Measurements from ENCODE around the gene MAP4.

MAP4 gene

DNA sequence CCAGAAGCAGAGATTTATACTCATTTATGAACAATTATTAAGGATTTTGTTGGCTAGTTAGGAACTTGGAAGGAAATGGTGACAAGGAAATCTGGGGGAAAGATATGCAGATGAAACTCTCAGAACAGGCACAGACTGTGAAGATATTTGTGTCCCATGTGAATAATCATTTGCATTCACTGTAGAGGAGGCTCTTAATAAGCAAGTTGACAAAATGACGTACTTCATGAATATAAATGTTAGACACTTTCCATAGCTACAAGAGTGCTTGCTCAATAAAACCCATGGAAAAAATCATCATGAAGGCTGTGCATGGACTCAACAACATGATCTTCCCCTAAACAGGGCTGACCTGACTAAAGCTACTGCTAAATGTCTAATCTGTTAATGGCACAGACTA is 59.7 kb downstream of the MAP4 start:
- DNase-seq = no peak

DNA sequence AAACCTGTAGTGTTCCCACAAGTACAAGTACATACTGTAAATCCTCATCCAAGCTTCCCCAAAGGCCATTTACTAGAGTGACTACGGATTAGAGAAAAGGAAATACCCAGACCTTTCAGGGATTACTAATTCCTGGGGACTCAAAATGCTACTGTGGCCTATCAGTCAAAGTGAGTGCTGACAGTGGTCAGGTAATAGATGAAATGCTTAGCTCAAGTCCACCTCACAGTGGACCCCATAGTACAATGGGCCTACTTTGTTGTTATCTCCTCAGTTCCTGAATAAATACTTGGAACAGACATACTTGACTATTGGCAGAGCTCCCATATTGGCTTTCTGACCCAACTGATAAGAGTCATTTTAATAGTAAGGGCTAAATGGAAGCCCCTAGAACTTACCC is 61.6 kb downstream of the MAP4 start:
- DNase-seq = no peak

DNA sequence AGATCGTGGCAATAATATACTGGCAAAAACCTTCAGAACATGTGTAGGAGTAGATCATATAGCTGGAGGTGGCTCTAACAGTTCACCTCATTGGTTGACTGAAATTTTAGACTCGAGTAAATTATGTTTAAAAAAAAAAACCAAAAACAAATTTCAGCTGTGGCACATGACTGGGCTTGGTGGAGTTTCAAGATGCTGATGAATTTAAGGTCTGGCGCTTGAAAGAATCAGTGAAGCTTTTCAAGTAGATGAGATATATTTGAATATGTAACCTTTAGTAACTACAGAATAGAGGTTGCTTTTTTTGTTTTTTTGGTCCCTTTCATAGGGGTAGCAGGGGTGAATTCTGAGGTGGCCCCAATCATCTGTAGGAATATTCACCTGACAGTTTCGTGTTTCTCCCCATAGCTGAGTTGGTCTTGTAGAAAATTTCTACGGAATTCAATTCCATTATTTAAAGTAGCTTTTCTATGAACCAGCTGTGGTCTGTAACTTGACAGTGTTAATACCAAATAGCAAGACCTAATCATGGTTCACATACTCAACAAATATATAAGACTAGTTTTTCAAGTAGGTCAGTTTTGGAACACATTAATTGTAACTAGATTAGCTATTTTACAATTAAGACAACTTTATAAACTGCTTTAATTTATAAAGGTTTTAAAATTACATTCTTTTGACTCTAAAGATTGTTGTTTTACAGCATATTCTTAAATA is 65.6 kb downstream of the MAP4 start:
- DNase-seq = no peak

- DNase-seq = no peak
Measured at GRCh38 chr3:47949979-47950378, 66.2 kb downstream of the MAP4 start.

DNA sequence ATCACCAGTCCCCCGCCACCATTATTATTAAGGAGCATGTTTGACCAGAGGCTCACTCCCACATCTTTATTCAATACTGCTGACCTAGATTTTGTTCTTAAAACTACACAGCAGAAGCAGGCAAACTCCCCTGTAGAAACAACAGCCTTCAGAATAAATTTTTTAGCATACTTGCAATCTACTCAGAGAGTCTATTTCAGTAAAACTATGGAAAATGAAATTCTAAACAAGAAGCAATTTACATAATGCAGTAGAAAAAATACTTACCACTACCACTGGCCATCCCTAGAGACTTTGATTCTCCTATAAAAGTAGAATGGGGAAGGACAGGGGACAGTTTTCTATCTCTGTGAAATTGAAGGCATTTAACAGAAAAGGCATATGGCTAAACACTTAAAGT is 76.0 kb downstream of the MAP4 start:
- DNase-seq = no peak

- DNase-seq = no peak
Measured at GRCh38 chr3:47932421-47932820, 83.8 kb downstream of the MAP4 start.

DNA sequence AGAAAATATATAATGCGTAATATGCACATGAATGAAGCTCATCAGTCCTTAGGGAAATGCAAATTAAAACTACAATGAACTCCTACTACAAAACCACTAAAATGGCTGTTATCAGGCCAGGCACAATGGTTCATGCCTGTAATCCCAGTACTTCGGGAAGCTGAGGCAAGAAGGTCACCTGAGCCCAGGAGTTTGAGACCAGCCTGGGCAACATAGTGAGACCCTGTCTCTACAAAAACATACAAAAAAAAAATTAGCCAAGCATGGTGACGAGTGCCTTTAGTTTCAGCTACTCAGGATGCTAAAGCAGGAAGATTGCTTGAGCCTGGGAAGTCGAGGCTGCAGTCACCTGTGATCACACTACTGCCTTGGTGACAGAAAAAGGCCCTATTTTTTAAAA is 85.2 kb downstream of the MAP4 start:
- DNase-seq = no peak

DNA sequence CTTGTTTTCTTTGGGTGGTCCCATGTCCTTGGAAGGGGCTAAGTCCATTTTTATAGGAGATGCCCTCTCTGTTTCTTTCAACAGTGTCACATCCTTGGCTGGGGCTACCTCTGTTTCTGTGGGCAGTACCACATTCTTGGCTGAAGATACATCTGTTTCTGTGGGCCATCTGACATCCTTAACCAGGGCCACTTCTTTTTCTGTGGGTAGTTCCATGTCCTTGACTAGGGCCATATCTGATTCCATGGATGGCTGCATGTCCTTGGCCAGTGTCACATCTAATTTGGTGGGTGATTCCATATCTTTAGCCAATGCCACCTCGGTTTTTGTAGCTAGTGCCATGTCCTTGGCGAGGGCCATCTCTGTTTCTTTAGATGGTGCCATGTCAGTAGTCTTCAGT is 99.5 kb downstream of the MAP4 start:
- no peak for DNase-seq

DNA sequence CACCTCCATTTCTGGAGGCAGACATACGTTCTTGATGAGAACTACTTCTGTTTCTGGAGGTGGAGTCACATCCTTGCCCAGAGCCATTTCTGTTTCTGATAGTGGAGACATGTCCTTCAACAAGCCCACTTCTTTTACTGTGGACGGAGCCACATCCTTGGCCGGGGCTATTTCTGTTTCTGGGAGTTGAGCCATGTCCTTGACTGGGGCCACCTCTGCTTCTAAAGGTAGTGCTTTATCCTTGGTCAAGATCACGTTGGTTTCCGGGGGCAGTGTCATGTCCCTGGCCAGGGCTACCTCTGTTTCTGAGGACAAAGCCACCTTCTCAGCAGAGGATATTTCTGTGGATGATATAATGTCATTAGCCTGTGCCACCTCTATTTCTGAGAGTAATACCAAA is 100.0 kb downstream of the MAP4 start:
- DNase-seq = no peak

DNA sequence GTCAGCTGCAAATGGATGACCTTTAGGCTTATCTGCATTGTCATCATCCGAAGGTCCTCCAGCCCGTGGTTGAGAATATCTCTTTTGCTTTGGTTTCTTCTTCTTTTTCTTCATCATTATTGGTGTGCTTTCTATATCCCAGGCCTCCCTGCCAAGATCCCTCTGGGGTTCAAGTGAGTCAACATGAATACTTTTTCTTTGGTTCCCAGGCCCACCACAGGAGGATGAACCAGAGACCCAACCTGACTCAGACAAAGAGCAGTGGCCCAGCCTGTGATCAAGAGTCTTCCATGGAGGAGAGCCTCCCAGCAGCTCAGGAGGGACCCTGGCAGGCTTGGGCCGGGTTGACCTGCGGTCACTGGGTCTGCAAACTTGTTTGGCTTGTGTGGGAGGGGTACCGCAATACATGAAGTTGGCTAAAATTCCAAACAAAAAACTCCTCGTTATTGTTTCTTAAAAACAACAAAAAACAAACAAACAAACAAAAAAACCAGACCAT is 104.2 kb downstream of the MAP4 start:
- no peak for DNase-seq

GRCh38 chr3:47910777-47911440 is 105.3 kb downstream of the MAP4 start:
- no peak for DNase-seq

DNA sequence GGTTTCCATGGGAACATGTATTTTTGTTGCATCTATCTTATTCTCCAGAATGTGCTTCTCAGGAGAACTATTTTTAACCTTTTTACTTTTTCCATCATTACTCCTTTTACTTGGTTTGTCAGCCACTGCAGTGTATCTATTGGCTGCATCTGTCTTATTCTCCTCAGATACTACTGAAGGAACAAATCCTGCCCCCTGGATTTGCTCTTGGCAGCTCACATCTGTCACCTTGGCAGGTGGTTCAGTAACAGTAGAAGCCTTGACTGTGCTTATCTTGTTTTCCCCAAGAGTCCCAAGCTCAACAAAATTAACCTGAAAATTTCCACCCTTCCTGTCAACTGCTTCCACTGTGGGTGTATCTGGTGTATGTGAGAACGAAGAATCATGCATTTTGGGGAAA is 106.0 kb downstream of the MAP4 start:
- DNase-seq = no peak

- no peak for DNase-seq
Measured at GRCh38 chr3:47909607-47910006, 106.6 kb downstream of the MAP4 start.

DNA sequence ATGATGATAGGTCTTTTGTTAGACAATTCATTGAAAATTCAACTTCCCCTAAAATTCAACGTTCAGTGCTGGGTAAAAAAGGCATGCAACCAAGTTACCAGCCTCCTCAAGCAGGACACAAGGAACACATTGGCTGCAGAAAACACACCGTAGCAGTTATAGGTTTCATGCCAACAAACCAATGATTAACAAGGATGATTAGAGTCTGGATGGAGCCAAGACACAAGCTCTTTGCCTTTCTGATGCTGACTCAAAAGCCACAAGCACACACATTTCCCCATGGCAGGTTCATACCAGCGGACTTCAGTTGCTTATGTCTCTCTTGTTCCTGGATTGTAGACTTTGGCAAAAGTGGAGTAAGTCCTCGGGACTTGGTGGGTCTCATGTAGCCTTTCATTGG is 107.5 kb downstream of the MAP4 start:
- no peak for DNase-seq

DNA sequence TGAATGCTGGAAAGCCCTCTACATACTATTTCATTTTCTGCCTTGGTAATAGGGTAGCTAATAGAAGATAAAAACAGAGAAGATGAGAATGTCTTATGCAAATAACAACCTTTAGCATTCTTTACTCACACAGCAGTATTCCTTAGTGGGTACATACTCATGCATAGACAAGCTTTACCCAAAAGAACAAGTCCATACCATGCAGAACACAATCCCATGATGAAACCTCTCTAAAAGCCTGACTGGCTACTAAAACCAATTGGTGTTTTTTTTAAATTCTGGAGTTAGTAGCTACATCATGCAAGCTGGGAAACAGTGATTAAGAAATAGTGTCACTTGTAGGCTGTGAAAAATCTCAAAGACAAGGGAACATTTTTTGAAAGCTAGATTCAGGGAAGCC is 108.4 kb downstream of the MAP4 start:
- DNase-seq = no peak

DNA sequence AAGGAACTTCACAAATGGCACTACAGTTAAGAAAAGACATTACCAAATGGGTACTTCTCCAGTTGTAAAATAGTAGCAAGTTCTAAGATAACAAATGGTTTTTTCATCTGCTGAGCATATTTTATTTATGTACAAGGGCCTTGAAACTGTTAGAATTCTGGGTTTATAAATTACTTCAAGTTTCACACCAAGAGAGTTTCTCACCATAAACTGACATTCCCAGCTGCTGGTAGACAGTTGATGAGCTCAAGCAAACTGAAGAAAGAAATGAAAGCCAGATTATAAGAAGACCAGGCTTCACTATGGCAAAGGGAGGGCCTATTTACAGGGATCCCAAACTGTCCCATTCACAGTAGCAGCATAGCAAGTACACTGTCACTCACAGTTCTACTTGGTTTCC is 113.5 kb downstream of the MAP4 start:
- DNase-seq = no peak

DNA sequence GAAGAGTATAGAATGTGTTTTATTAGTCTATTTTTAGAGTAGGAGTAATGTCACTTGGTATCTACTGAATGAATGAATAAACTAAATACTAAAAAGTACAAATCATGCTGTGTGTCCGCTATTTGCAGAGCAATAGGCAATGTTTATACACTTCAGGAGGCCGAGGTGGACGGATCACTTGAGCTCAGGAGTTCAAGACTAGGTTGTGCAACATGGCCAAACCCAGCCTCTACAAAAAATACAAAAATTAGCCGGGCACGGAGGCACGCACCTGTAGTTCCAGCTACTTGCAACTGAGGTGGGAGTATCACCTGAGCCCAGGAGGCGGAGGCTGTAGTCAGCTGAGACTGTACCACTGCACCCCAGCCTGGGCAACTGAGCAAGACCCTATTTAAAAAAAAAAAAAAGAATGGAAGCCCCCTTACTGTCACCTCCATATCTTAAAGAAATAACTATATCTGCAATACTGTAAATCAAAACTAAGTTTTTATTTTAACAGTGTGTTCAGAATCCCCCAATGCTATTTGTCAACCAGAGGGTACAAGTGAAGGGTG is 114.9 kb downstream of the MAP4 start:
- DNase-seq = no peak

DNA sequence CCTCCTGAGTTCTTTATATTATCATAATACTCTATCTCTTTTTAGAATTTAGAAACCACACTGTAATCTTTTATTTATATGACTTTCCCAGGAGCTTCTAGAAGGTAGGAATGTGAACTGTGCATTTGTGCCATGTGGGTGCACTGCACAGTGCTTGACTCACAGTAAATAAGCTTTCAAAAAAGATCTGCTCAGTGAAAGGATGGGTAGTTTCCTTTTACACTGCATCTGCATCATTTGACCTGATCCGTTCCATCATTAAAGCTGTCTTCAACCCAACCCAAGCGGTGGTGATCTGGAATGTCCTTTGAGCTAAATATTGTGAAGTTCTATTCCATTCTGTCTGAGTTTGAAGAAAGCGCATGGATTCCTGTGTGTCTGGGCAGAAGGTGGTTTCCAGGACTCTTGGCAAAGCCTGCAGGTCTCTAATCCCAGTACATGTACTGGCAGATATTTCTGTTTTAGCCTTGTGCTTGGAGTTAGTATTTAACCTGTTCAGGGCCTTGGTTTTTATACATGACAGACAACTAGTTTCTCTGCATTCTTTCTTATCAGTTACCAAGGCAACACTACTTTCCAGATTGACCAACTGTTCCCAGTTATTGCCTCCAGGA is 116.6 kb downstream of the MAP4 start:
- no peak for DNase-seq

DNA sequence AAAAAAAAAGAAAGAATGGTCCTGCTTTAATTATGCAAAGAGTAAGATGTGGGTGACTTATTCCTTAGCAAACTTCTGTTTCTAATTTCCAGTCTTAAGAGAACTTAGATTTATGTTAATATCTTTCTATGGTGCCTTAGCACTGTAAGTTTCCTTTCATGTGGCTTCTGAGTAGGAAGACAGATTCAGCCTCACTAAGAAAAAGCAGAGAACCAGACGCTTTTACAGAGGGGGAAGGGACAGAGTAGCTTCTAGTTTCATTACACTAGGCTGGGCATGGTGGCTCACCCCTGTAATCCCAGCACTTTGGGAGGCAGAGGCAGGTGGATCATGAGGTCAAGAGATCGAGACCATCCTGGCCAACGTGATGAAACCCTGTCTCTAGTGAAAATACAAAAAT is 118.3 kb downstream of the MAP4 start:
- no peak for DNase-seq

DNA sequence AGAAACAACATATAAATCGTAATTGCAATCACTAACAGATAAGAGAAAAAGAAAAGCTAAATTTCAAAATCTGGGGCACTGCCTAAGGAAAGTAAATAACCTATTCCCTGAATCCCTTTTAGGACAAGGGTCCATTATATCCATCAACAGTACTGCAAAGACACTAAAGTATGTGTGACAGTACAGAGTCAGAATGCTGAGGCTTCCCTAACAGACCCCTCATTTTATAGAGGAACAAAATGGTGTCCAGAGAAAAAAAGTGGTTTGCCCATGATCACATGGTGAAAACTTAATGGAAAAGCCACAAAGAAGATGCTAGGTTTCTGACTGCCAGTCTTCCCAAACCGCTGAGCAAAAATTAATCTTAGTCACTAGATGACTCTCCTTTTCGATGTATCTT is 119.5 kb downstream of the MAP4 start:
- DNase-seq = no peak

- DNase-seq = no peak
Measured at GRCh38 chr3:47895241-47895640, 121.0 kb downstream of the MAP4 start.

DNA sequence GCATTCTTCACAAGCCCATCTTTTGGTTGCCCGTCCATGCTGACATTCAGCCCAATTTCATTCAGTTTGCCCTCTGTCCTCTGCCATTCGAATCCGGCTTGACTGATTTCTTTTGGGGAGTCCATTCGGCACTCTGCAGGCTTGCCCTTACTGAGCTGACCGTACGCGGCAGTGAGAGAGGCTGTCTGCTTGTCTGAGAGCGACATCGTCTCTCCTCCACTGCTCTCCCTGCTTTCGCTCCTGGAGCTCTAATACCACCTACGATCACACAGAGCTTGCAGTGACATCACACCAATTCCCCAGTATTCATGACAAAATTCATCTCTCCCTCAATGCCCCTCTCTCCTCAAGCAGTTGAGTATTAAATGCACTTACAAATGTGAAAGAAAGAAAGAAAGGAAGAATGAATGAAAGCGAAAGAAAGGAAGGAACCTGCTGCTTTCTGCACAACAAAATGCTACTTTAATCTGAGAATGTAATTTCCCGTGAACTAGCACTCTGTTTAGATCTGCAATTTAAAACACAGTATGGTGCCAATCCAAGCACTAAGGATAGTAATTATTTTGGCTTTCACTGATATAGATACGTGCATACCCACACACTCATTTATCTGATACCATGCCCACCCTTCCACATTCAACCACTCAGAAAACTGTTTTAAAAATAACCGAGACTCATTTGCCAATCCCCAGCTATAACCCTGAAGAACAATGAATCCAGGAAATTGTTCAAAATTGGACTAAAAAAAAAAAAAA is 123.8 kb downstream of the MAP4 start:
- DNase-seq = no peak

- DNase-seq = no peak
Measured at GRCh38 chr3:47891613-47892005, 124.6 kb downstream of the MAP4 start.
